HG03558 (cell line): ENCODE measurements around the gene KDM4D.
"Not testable (repeated sequence)": the region's sequence is repeated elsewhere in the genome, so short reads cannot be mapped to it uniquely, and the experiment has no call there.

Source experiments
- ATAC-seq: cut with Tn5 transposase; IDR thresholded peaks from one replicate; pipeline ENCODE4 v1.9.1; 2021; ENCODE audit warnings: moderate number of reproducible peaks; ENCODE audit not compliant: unreplicated experiment; ENCODE audit errors: extremely low read depth

KDM4D gene

GRCh38 chr11:95024958-95025357 lies 51.4 kb downstream of the KDM4D start, which contains the start of gene KDM4E:
Gene KDM4E (plus strand): TSS chr11:95025258. CDS start chr11:95025558, 300 bp downstream.
- no peak for ATAC-seq

GRCh38 chr11:95025594-95025993 lies 52.1 kb downstream of the KDM4D start:
- not testable (repeated sequence) for ATAC-seq

- ATAC-seq = no peak
Measured at GRCh38 chr11:95028357-95028756, 54.8 kb downstream of the KDM4D start.

- ATAC-seq = no peak
Measured at GRCh38 chr11:95033051-95033450, 59.5 kb downstream of the KDM4D start.

- no peak for ATAC-seq
Measured at GRCh38 chr11:95035316-95035715, 61.8 kb downstream of the KDM4D start.

- not testable (repeated sequence) for ATAC-seq
Measured at GRCh38 chr11:95037356-95038035, 64.0 kb downstream of the KDM4D start.

- no peak for ATAC-seq
Measured at GRCh38 chr11:95042239-95042638, 68.7 kb downstream of the KDM4D start.

GRCh38 chr11:95042906-95043305 lies 69.4 kb downstream of the KDM4D start:
- no peak for ATAC-seq

GRCh38 chr11:95044010-95044409 lies 70.5 kb downstream of the KDM4D start:
- ATAC-seq = no peak

- no peak for ATAC-seq
Measured at GRCh38 chr11:95045812-95046211, 72.3 kb downstream of the KDM4D start.
